ENCODE results near the gene C17orf114.
A peak's percentile ranks its signal among the peaks of the same experiment; 100 is the strongest.

The C17orf114 gene

DNA sequence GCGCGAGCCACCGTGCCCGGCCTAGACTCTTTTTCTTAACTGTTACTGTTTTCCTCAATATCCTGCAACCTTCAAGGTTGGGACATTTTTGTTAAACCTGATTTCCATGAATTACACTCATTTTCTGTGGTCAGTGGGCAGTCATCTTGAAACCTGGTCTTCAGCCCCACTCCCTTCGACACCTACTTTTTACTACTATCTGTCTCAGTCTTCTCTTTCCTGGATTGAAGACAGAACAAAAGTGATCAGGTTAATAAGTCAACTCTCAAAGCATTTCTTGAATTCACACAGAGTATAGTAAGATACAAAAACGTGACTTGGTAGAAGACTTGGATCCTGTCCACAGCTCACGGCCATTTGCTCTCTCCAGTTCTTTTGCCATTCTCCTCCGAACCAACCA is 37.1 kb upstream of the C17orf114 start:
- no peak for DNase-seq (ENCODE audit: low spot score in 2 of 2)
- no peaks in the 10 kb centered on the region for H3K27me3 ChIP-seq
- TF ChIP-seq, protein P1, sequence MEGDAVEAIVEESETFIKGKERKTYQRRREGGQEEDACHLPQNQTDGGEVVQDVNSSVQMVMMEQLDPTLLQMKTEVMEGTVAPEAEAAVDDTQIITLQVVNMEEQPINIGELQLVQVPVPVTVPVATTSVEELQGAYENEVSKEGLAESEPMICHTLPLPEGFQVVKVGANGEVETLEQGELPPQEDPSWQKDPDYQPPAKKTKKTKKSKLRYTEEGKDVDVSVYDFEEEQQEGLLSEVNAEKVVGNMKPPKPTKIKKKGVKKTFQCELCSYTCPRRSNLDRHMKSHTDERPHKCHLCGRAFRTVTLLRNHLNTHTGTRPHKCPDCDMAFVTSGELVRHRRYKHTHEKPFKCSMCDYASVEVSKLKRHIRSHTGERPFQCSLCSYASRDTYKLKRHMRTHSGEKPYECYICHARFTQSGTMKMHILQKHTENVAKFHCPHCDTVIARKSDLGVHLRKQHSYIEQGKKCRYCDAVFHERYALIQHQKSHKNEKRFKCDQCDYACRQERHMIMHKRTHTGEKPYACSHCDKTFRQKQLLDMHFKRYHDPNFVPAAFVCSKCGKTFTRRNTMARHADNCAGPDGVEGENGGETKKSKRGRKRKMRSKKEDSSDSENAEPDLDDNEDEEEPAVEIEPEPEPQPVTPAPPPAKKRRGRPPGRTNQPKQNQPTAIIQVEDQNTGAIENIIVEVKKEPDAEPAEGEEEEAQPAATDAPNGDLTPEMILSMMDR (IDR thresholded peaks at IDR 0.05): no peak
- H3K9me3 ChIP-seq: no peaks in the 10 kb centered on the region
- no peak overlapping the region for H3K27ac ChIP-seq
- intact Hi-C loops (cut with DNase I): loop anchor here (5.0 kb wide), 1 partner anchor 43 kb away; no protein-coding TSS in a partner anchor
- no peak overlapping the region for H3K4me3 ChIP-seq
- peaks cover 0 to 6% of the 10 kb centered on the region in 2 donors for H3K4me1 ChIP-seq
- no peaks in the 10 kb centered on the region for H3K36me3 ChIP-seq

DNA sequence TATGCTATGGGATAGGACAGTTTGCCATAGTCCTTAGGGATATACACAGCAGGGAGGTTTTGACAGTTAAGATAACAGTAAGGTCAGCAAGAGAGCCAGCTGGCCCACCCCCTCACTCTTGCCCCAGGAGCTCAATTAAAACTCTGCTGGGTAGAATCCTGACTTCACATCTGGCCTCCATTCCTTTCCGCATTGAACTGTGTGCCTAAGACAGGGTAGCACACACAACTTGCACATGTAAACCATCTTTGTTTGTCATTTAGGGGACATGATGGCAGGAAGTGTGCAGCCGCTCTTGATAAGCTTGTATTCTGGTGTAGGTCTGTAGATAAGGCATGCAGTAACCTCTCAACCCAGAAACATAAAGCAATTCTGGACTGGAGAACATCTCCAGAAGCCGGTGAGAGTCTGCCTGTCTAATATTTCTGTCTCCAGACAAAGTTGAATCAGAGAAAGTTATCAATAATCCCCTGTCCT is 36.2 kb upstream of the C17orf114 start:
- H3K27ac ChIP-seq: no peak overlapping the region
- H3K9me3 ChIP-seq: no peaks in the 10 kb centered on the region
- no peaks in the 10 kb centered on the region for H3K36me3 ChIP-seq
- no peak for DNase-seq (ENCODE audit: low spot score in 2 of 2)
- TF ChIP-seq, protein P1 (IDR thresholded peaks at IDR 0.05): no peak
- H3K4me3 ChIP-seq: no peak overlapping the region
- H3K4me1 ChIP-seq: peaks cover 0 to 9% of the 10 kb centered on the region in 2 donors
- no peaks in the 10 kb centered on the region for H3K27me3 ChIP-seq
- intact Hi-C loops (cut with DNase I): loop anchor here (5.0 kb wide), 1 partner anchor 44 kb away; no protein-coding TSS in a partner anchor

DNA sequence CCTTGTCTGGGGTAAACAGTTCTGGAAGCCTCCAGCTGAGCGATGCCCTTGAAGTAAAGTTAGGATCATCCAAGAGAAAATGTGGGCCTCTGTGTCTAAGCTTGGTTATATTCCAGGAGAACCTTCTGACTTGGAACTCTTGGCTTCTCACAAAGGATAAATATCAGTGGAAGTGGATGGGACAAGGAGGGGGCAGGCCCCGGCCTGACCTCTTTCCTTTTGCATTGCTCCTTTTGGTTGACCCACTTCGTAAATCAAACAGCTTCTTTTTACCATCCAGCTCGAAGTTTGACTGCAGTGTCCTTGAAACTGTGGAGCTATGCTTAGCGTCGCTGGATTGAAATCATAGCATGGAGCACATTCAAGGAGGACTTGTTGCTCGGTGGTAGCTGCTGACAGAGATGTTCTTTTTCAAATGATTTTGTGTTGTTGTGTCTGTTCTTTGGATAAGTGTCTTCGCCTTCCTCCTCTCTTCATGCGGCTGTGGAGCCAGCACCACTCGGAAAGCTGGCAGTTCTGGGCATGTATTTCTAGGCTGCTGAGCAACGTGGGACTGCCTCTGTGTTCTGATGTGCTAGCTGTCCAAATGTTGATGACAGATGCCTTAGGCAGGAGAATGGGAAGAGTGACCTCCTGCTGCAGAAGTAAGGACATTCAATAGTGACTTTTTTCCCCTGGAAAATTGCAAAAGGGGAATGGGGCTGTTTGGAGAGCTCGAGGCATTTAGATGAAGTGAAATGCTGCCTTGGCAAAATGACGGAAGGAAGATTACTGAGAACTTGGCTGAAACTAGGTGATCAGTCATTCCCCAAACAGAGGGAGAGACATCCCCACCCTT is 35.6 kb upstream of the C17orf114 start:
- H3K27me3 ChIP-seq: no peaks in the 10 kb centered on the region
- intact Hi-C loops (cut with DNase I): loop anchor here (5.0 kb wide), 1 partner anchor 45 kb away; no protein-coding TSS in a partner anchor
- no peak overlapping the region for H3K27ac ChIP-seq
- no peaks in the 10 kb centered on the region for H3K9me3 ChIP-seq
- TF ChIP-seq, protein P1 (IDR thresholded peaks at IDR 0.05): no peak
- H3K4me3 ChIP-seq: no peak overlapping the region
- H3K36me3 ChIP-seq: no peaks in the 10 kb centered on the region
- peaks cover 0 to 9% of the 10 kb centered on the region in 2 donors for H3K4me1 ChIP-seq
- DNase-seq (ENCODE audit: low spot score in 2 of 2): no peak

DNA sequence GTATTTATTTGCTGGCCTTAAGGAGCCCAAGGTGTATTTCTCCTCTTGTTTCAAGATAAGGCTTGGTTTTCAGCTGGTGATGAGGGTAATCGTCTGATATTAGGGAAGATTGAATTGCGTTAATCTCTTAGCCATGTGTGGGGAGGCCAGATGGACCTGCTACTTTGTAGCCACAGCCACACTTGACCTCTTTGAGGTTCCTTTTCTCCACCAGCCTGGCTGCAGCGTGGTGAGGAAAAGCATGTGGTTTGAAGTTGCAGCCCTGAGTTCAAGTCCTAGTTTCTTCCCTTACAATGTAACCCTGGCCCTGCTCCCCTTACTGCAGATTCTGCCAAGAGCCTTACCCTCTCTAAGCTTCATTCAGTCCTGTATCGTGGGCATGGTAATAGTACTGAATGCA is 34.1 kb upstream of the C17orf114 start:
- intact Hi-C loops (cut with DNase I): loop anchor here (5.0 kb wide), 1 partner anchor 46 kb away; no protein-coding TSS in a partner anchor
- DNase-seq (ENCODE audit: low spot score in 2 of 2): no peak
- H3K27me3 ChIP-seq: no peaks in the 10 kb centered on the region
- no peaks in the 10 kb centered on the region for H3K9me3 ChIP-seq
- no peaks in the 10 kb centered on the region for H3K36me3 ChIP-seq
- H3K4me3 ChIP-seq: no peak overlapping the region
- TF ChIP-seq, protein P1 (IDR thresholded peaks at IDR 0.05): no peak
- H3K27ac ChIP-seq: no peak overlapping the region
- H3K4me1 ChIP-seq: peaks cover 0 to 9% of the 10 kb centered on the region in 2 donors

DNA sequence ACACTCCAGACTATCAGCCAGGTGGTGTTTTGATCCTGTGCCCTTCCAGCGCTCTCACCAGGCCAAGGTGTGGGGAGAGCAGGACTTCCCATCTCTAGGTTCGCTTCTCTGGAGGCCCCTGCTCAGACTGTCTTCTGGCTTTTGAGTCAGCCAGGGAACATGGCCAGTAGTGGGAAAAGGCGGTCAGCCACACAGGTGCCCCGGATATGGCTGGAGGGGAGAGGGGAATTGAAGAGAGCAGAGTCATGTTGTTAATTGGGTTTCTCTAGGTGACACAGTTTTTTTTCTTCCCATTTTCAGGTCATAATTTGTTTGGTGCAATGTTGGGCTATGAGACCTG is 32.5 kb upstream of the C17orf114 start:
- Histone ChIP-seq H3K27ac (peak overlapping the region; percentile 84 to 87), H3K27me3 (no peaks in the 10 kb centered on the region), H3K4me1 (peaks cover 0 to 9% of the 10 kb centered on the region in 2 donors), H3K4me3 (peak overlapping the region in 1 of 2 donors; percentile 75), H3K9me3 (no peaks in the 10 kb centered on the region), H3K36me3 (no peaks in the 10 kb centered on the region)
- DNase-seq (ENCODE audit: low spot score in 2 of 2): no peak
- intact Hi-C loops (cut with DNase I): loop anchor here (5.0 kb wide), 1 partner anchor 48 kb away; no protein-coding TSS in a partner anchor
- TF ChIP-seq, protein P1 (IDR thresholded peaks at IDR 0.05): no peak
